PC-9 (cell line): ENCODE results near the gene RASD2. TPM values are rescaled to one million over a fixed set of nuclear protein-coding genes. Genes with fewer than 3 reads are reported as not detected.
A peak's percentile ranks its signal among the peaks of the same experiment; 100 is the strongest.

Experiments
- BruUV-seq: library from RNA; stranded (reverse); fragments of 400-500 nt; replicated peaks from 2 replicates; lab custom pipeline; 2021; lab: Mats Ljungman, UMichigan
- CTCF ChIA-PET: fragments of 300-600 bp; sonication (Branson Sonifier 250); formaldehyde crosslinking; loops from one replicate; lab custom pipeline; 2022; ENCODE audit warnings: antibody characterized with exemption; lab: Charles Lee
- POLR2A ChIA-PET: fragments of 300-600 bp; sonication (Branson Sonifier 250); formaldehyde crosslinking; loops from one replicate; lab custom pipeline; 2022; ENCODE audit warnings: antibody characterized with exemption; ENCODE audit not compliant: unreplicated experiment; lab: Charles Lee
- DNase-seq, 2 experiments: peaks; one replicate each; pipeline versions ENCODE4 v3.0.0 to v3.0.0-alpha.2; 2015 to 2022; ENCODE audit warnings: mixed read lengths in 1 of 2
- H2AFZ ChIP-seq: fragments of 200-600 bp; sonication (generic); 2 replicates; pipeline ENCODE4 v1.8.1; 2017; ENCODE audit warnings: antibody characterized with exemption
- H3F3A ChIP-seq: fragments of 200-600 bp; sonication (generic); 2 replicates; pipeline ENCODE4 v1.8.1; 2017; ENCODE audit warnings: antibody characterized with exemption, mild to moderate bottlenecking, low read depth; ENCODE audit not compliant: insufficient read depth
- H3K27ac ChIP-seq: fragments of 200-600 bp; sonication (generic); 2 replicates; pipeline ENCODE4 v1.6.1; 2016; ENCODE audit warnings: mixed run types
- H3K27me3 ChIP-seq: fragments of 200-600 bp; sonication (generic); 2 replicates; pipeline ENCODE4 v1.6.1; 2016; ENCODE audit warnings: low read depth, mixed run types; ENCODE audit not compliant: insufficient read depth
- H3K36me3 ChIP-seq: fragments of 200-600 bp; sonication (generic); 2 replicates; pipeline ENCODE4 v1.6.1; 2016; ENCODE audit warnings: low read depth, mixed run types
- H3K4me1 ChIP-seq: fragments of 200-600 bp; sonication (generic); replicated peaks from 2 replicates; pipeline ENCODE4 v1.6.1; 2016; ENCODE audit warnings: mixed run types; ENCODE audit not compliant: insufficient read depth
- H3K4me2 ChIP-seq: fragments of 200-600 bp; sonication (generic); 2 replicates; pipeline ENCODE4 v1.6.1; 2017; ENCODE audit warnings: mixed run types
- H3K4me3 ChIP-seq: fragments of 200-600 bp; sonication (generic); 2 replicates; pipeline ENCODE4 v1.6.1; 2016; ENCODE audit warnings: mixed run types
- H3K79me2 ChIP-seq: fragments of 200-600 bp; sonication (generic); 2 replicates; pipeline ENCODE4 v1.6.1; 2017; ENCODE audit warnings: low read depth, mixed run types
- H3K9me2 ChIP-seq: fragments of 200-600 bp; sonication (generic); 2 replicates; pipeline ENCODE4 v1.8.1; 2017; ENCODE audit warnings: mild to moderate bottlenecking; ENCODE audit not compliant: insufficient read depth
- H3K9me3 ChIP-seq: fragments of 200-600 bp; sonication (generic); 2 replicates; pipeline ENCODE4 v1.8.1; 2016; ENCODE audit warnings: low read depth; ENCODE audit not compliant: insufficient read depth
- H4K20me1 ChIP-seq: fragments of 200-600 bp; sonication (generic); 2 replicates; pipeline ENCODE4 v1.8.1; 2017; ENCODE audit not compliant: insufficient read depth
- EZH2 ChIP-seq: fragments of 200-600 bp; sonication (generic); IDR thresholded peaks from 2 replicates; pipeline ENCODE4 v1.8.0; 2017; ENCODE audit warnings: antibody characterized with exemption, low read depth
- intact Hi-C: fragments of 100-400 bp; cut with micrococcal nuclease; formaldehyde crosslinking; loops from one replicate; pipeline ENCODE4 v1.10.0; 2022; ENCODE audit not compliant: unreplicated experiment
- total RNA-seq: library from RNA; stranded (reverse); gene quantifications from 2 replicates; pipeline ENCODE4 v1.2.3, GENCODE V29; 2021
- TF ChIP-seq, protein P1 (sequence below): fragments of 200-600 bp; sonication (generic); conservative IDR thresholded peaks from 2 replicates; pipeline ENCODE4 v1.6.1; 2017; ENCODE audit warnings: mixed run types, antibody characterized with exemption, mild to moderate bottlenecking, moderate library complexity

Gene RASD2
- total RNA-seq, 1 experiment from 2014 or later: 0.70 TPM

DNA sequence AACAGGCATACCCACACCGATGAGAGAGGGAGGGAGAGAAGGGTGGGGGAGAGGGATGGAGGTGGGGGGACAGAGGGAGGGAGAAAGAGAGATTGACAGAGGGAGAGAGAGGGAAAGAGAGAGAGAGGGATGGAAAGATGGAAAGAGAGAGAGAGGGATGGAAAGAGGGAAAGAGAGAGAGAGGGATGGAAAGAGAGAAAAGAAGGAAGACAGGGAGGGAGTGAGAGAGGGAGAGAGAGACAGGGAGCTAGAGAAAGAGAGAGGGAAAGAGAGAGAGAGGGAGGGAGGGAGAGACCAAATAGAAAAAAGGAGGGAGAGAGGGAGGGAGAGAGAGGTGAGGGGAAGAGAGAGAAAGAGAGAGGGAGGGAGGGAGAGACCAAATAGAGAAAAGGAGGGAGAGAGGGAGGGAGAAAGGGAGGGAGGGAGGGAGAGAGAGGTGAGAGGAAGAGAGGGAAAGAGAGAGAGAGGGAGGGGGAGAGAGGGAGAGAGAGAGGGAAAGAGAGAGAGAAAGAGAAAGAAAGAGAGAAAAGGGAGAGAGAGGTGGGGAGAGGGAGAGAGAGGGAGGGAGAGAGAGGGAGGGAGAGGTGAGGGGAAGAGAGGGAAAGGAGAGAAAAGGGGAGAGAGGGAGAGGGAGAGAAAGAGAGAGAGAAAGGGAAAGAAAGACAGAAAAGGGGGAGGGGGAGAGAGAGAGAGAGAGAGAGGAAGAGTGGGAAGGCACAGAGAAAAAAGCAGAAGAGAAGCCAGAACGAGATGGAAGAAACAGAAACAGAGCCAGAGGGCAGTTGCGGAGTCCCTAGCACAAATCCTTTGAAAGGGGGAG is 52.6 kb downstream of the RASD2 start:
- CTCF ChIA-PET: no interaction called here
- intact Hi-C loops: no loop called here

DNA sequence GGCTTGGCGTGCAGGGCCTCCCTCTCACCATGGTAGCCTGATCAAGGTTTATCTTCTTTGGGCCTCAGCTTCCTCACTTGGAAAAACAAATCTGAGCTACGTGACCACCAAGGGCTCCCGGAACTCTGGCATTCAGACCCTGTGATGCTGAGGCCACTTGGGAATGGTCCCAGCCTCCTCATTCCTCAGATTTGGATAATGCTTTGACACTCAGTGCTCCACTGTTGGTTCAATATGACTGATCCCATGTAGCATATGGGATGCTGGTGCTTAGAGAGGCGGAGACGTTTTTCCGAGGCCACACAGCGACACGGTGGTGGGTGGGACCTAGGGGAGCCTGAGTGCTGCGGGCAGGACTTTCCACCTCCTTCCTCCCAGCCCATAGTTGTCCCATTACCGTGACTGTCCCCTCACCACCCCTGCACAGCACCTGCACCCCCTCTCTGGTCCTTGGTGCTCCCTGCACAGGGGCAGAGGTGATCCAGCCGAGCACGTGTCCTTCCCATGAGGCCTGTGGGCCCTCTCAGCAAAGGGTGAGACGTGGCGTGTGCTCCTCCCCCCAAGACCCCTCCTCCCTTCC is 53.4 kb downstream of the RASD2 start:
- H3K79me2 ChIP-seq: no peaks in the 10 kb centered on the region
- no peaks in the 10 kb centered on the region for H3K36me3 ChIP-seq
- H3K4me1 ChIP-seq: peaks cover 46% of the 10 kb centered on the region
- ChIA-PET CTCF (no interaction called here), POLR2A (interaction anchor here (0.6 kb wide), 1 partner anchor 28 kb away, joined by 6 read pairs; no protein-coding TSS in a partner anchor)
- no peaks in the 10 kb centered on the region; the same call in 1 of the 2 replicates for H3K9me3 ChIP-seq
- H3F3A ChIP-seq: peaks cover 43% of the 10 kb centered on the region
- H3K4me3 ChIP-seq: no peak overlapping the region
- H3K4me2 ChIP-seq: no peak overlapping the region
- no peak for DNase-seq
- TF ChIP-seq EZH2: no peak
- TF ChIP-seq, protein P1, sequence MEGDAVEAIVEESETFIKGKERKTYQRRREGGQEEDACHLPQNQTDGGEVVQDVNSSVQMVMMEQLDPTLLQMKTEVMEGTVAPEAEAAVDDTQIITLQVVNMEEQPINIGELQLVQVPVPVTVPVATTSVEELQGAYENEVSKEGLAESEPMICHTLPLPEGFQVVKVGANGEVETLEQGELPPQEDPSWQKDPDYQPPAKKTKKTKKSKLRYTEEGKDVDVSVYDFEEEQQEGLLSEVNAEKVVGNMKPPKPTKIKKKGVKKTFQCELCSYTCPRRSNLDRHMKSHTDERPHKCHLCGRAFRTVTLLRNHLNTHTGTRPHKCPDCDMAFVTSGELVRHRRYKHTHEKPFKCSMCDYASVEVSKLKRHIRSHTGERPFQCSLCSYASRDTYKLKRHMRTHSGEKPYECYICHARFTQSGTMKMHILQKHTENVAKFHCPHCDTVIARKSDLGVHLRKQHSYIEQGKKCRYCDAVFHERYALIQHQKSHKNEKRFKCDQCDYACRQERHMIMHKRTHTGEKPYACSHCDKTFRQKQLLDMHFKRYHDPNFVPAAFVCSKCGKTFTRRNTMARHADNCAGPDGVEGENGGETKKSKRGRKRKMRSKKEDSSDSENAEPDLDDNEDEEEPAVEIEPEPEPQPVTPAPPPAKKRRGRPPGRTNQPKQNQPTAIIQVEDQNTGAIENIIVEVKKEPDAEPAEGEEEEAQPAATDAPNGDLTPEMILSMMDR: no peak
- no peaks in the 10 kb centered on the region for H3K9me2 ChIP-seq
- H3K27ac ChIP-seq: no peak overlapping the region
- H3K27me3 ChIP-seq: no peaks in the 10 kb centered on the region
- intact Hi-C loops: no loop called here
- H4K20me1 ChIP-seq: no peaks in the 10 kb centered on the region
- no TSS peak for BruUV-seq
- no peak overlapping the region for H2AFZ ChIP-seq

More for the DNA sequence above, 52.6 kb downstream of the RASD2 start:
- Histone ChIP-seq H3K36me3 (no peaks in the 10 kb centered on the region), H3K4me3 (no peak overlapping the region), H3F3A (peaks cover 50% of the 10 kb centered on the region), H3K79me2 (peaks cover 3% of the 10 kb centered on the region), H3K27ac (peak overlapping the region; percentile 98), H3K9me2 (no peaks in the 10 kb centered on the region), H3K27me3 (no peaks in the 10 kb centered on the region), H3K4me1 (peaks cover 53% of the 10 kb centered on the region), H2AFZ (no peak overlapping the region), H4K20me1 (no peaks in the 10 kb centered on the region), H3K9me3 (no peaks in the 10 kb centered on the region; the same call in 1 of the 2 replicates), H3K4me2 (peak overlapping the region; percentile 34)
- TF ChIP-seq EZH2: no peak
- TF ChIP-seq, protein P1: no peak
- DNase-seq: no peak
- BruUV-seq: no TSS peak
- POLR2A ChIA-PET: interaction anchor here (0.6 kb wide), 1 partner anchor 29 kb away, joined by 6 read pairs; no protein-coding TSS in a partner anchor

DNA sequence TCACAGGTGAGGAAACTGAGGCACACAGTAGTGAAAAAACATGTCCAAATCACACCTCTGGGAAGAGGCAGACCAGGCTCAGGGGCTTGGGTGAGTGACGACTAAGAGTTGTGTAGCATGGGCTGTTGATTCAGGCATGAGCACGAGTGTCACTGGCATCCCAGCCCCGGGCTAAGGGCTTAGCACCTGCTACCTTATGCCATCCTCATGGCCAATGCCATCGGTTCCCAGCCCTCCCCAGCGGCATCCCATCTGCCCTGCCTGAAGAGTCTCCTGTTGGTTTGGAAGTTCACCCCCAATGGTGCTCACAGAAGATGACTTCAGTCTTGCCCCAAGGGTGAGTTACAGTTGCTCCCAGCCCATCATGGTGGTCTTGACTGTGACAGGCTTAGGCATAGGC is 54.1 kb downstream of the RASD2 start:
- POLR2A ChIA-PET: no interaction called here
- CTCF ChIA-PET: no interaction called here
- no peak for DNase-seq
- Histone ChIP-seq H4K20me1 (no peaks in the 10 kb centered on the region), H3K36me3 (no peaks in the 10 kb centered on the region), H3K4me2 (no peak overlapping the region), H3K4me1 (peaks cover 42% of the 10 kb centered on the region), H3K9me3 (no peaks in the 10 kb centered on the region; the same call in 1 of the 2 replicates), H2AFZ (no peak overlapping the region), H3K79me2 (no peaks in the 10 kb centered on the region), H3K9me2 (no peaks in the 10 kb centered on the region), H3K27me3 (no peaks in the 10 kb centered on the region), H3F3A (peaks cover 40% of the 10 kb centered on the region), H3K27ac (no peak overlapping the region), H3K4me3 (no peak overlapping the region)
- no TSS peak for BruUV-seq
- TF ChIP-seq, protein P1: no peak
- TF ChIP-seq EZH2: no peak
- intact Hi-C loops: no loop called here
